HUES6 (cell line): Measurements from ENCODE around the gene ELANE.
"Not testable (repeated sequence)": the region's sequence is repeated elsewhere in the genome, so short reads cannot be mapped to it uniquely, and the experiment has no call there.

Experiments used
- H3K27ac ChIP-seq: 2 replicates; pipeline ENCODE4 v1.7.0; 2013; ENCODE audit warnings: low read depth, mild to moderate bottlenecking, low read length, inconsistent platforms
- H3K27me3 ChIP-seq: 2 replicates; pipeline ENCODE4 v1.6.1; 2013; ENCODE audit warnings: low read length; ENCODE audit not compliant: control insufficient read depth, insufficient read depth
- H3K36me3 ChIP-seq: 2 replicates; pipeline ENCODE4 v1.6.1; 2013; ENCODE audit warnings: low read length; ENCODE audit not compliant: control insufficient read depth, insufficient read depth
- H3K4me1 ChIP-seq: 2 replicates; pipeline ENCODE4 v1.6.1; 2013; ENCODE audit warnings: low read length; ENCODE audit not compliant: control insufficient read depth, insufficient read depth
- H3K4me3 ChIP-seq: 2 replicates; pipeline ENCODE4 v1.5.1; 2013; ENCODE audit warnings: low read depth, low read length
- H3K9ac ChIP-seq: one replicate; pipeline ENCODE4 v1.6.1; 2013; ENCODE audit warnings: mild to moderate bottlenecking, low read length
- H3K9me3 ChIP-seq: 2 replicates; pipeline ENCODE4 v1.6.1; 2013; ENCODE audit warnings: low read depth, low read length; ENCODE audit not compliant: control insufficient read depth, insufficient read depth

The ELANE gene

GRCh38 chr19:815775-816499 lies 36.2 kb upstream of the ELANE start:
- Histone ChIP-seq H3K4me3 (no peak overlapping the region), H3K27me3 (no peaks in the 10 kb centered on the region), H3K27ac (no peak overlapping the region), H3K4me1 (no peaks in the 10 kb centered on the region), H3K9me3 (no peaks in the 10 kb centered on the region), H3K36me3 (peaks cover 44% of the 10 kb centered on the region), H3K9ac (no peak overlapping the region)

- no peaks in the 10 kb centered on the region for H3K9me3 ChIP-seq
These were observed 35.6 kb upstream of the ELANE start for GRCh38 chr19:816500-816857.

GRCh38 chr19:820212-820611 lies 31.9 kb upstream of the ELANE start:
- H3K36me3 ChIP-seq: peaks cover 11% of the 10 kb centered on the region
- H3K27ac ChIP-seq, H3K4me3 ChIP-seq, H3K27me3 ChIP-seq, H3K9me3 ChIP-seq, H3K4me1 ChIP-seq, H3K9ac ChIP-seq: not testable (repeated sequence)

More at GRCh38 chr19:816500-816857, 35.6 kb upstream of the ELANE start:
- no peak overlapping the region for H3K9ac ChIP-seq
- H3K4me3 ChIP-seq: no peak overlapping the region
- H3K4me1 ChIP-seq: no peaks in the 10 kb centered on the region
- peaks cover 38% of the 10 kb centered on the region for H3K36me3 ChIP-seq
- H3K27me3 ChIP-seq: no peaks in the 10 kb centered on the region
- no peak overlapping the region for H3K27ac ChIP-seq

GRCh38 chr19:821231-821824 lies 30.8 kb upstream of the ELANE start:
- H3K4me1 ChIP-seq: peaks cover 3% of the 10 kb centered on the region; the same call in 1 of the 2 replicates
- peak overlapping the region; percentile 68 for H3K4me3 ChIP-seq
- H3K27ac ChIP-seq: peak overlapping the region; percentile 33; the same call in 1 of the 2 replicates
- no peaks in the 10 kb centered on the region for H3K27me3 ChIP-seq
- no peak overlapping the region for H3K9ac ChIP-seq
- no peaks in the 10 kb centered on the region for H3K9me3 ChIP-seq
- peaks cover 3% of the 10 kb centered on the region; the same call in 1 of the 2 replicates for H3K36me3 ChIP-seq

GRCh38 chr19:821825-822503 lies 30.1 kb upstream of the ELANE start, which contains the start of gene PLPPR3:
Gene PLPPR3 (minus strand): TSS chr19:821955. CDS start chr19:821559, 396 bp downstream.
- H3K9me3 ChIP-seq: no peaks in the 10 kb centered on the region
- peak within 1 kb of the TSS; percentile 33; the same call in 1 of the 2 replicates for H3K27ac ChIP-seq
- no peaks in the 10 kb centered on the region for H3K27me3 ChIP-seq
- peaks cover 3% of the 10 kb centered on the region; the same call in 1 of the 2 replicates for H3K4me1 ChIP-seq
- peak within 1 kb of the TSS; percentile 50 for H3K9ac ChIP-seq
- no peaks in the 10 kb centered on the region for H3K36me3 ChIP-seq
- H3K4me3 ChIP-seq: peak within 1 kb of the TSS; percentile 68

GRCh38 chr19:823565-824121 lies 28.5 kb upstream of the ELANE start:
- Histone ChIP-seq H3K36me3 (no peaks in the 10 kb centered on the region), H3K9me3 (no peaks in the 10 kb centered on the region), H3K9ac (no peak overlapping the region), H3K27me3 (no peaks in the 10 kb centered on the region), H3K4me3 (no peak overlapping the region), H3K4me1 (peaks cover 3% of the 10 kb centered on the region; the same call in 1 of the 2 replicates), H3K27ac (no peak overlapping the region)

- H3K27ac ChIP-seq: no peak overlapping the region
- H3K9ac ChIP-seq: no peak overlapping the region
- peaks cover 3% of the 10 kb centered on the region; the same call in 1 of the 2 replicates for H3K4me1 ChIP-seq
- H3K4me3 ChIP-seq: no peak overlapping the region
- no peaks in the 10 kb centered on the region for H3K27me3 ChIP-seq
- H3K9me3 ChIP-seq: no peaks in the 10 kb centered on the region
- H3K36me3 ChIP-seq: no peaks in the 10 kb centered on the region
These were observed 27.2 kb upstream of the ELANE start for GRCh38 chr19:824885-825284.

GRCh38 chr19:825897-826644 lies 26.0 kb upstream of the ELANE start:
- Histone ChIP-seq H3K4me1 (peaks cover 3% of the 10 kb centered on the region; the same call in 1 of the 2 replicates), H3K27me3 (no peaks in the 10 kb centered on the region), H3K9ac (no peak overlapping the region), H3K4me3 (no peak overlapping the region), H3K27ac (no peak overlapping the region), H3K36me3 (no peaks in the 10 kb centered on the region), H3K9me3 (no peaks in the 10 kb centered on the region)

GRCh38 chr19:827314-827709 lies 24.8 kb upstream of the ELANE start:
- no peak overlapping the region for H3K27ac ChIP-seq
- H3K9ac ChIP-seq: no peak overlapping the region
- no peaks in the 10 kb centered on the region for H3K9me3 ChIP-seq
- no peak overlapping the region for H3K4me3 ChIP-seq
- no peaks in the 10 kb centered on the region for H3K27me3 ChIP-seq
- H3K36me3 ChIP-seq: no peaks in the 10 kb centered on the region
- peaks cover 3% of the 10 kb centered on the region; the same call in 1 of the 2 replicates for H3K4me1 ChIP-seq

GRCh38 chr19:827710-828321 lies 24.3 kb upstream of the ELANE start, which contains the start of gene AZU1:
Gene AZU1 (plus strand): TSS chr19:827837. CDS start chr19:827847, 10 bp downstream.
- Histone ChIP-seq H3K4me1 (peaks cover 3% of the 10 kb centered on the region; the same call in 1 of the 2 replicates), H3K9me3 (no peaks in the 10 kb centered on the region), H3K27ac (no peak within 1 kb of the TSS), H3K4me3 (no peak within 1 kb of the TSS), H3K9ac (no peak within 1 kb of the TSS), H3K36me3 (no peaks in the 10 kb centered on the region), H3K27me3 (no peaks in the 10 kb centered on the region)
